A673 (cell line): Measurements from ENCODE around the gene FCMR. TPM values are rescaled to one million over a fixed set of nuclear protein-coding genes. Genes with fewer than 3 reads are reported as not detected.

Experiments
- BruUV-seq: library from RNA; stranded (reverse); fragments of 400-500 nt; replicated peaks from 2 replicates; lab custom pipeline; 2021; lab: Mats Ljungman, UMichigan
- CTCF ChIA-PET: fragments of 300-600 bp; sonication (Branson Sonifier 250); formaldehyde crosslinking; loops from one replicate; lab custom pipeline; 2022; ENCODE audit warnings: antibody characterized with exemption; lab: Charles Lee
- POLR2A ChIA-PET: fragments of 300-600 bp; sonication (Branson Sonifier 250); formaldehyde crosslinking; loops from one replicate; lab custom pipeline; 2022; ENCODE audit warnings: antibody characterized with exemption; ENCODE audit not compliant: low non-redundant PET; lab: Charles Lee
- DNase-seq: peaks from one replicate; pipeline ENCODE4 v3.0.0-alpha.2; 2015; ENCODE audit warnings: low spot score
- H3K27ac ChIP-seq: fragments of 200-600 bp; sonication (generic); 2 replicates; pipeline ENCODE4 v1.5.1; 2016; ENCODE audit warnings: mixed run types, low read depth, mild to moderate bottlenecking, mixed read lengths, antibody characterized with exemption, low read length; ENCODE audit not compliant: poor library complexity, severe bottlenecking
- H3K27me3 ChIP-seq: fragments of 200-600 bp; sonication (generic); replicated peaks from 2 replicates; pipeline ENCODE4 v1.6.1; 2017; ENCODE audit warnings: mixed run types, low read depth, mild to moderate bottlenecking, mixed read lengths, antibody characterized with exemption, low read length; ENCODE audit not compliant: insufficient read depth, poor library complexity
- H3K36me3 ChIP-seq: fragments of 200-600 bp; sonication (generic); 2 replicates; pipeline ENCODE4 v1.6.1; 2016; ENCODE audit warnings: mixed run types, mild to moderate bottlenecking, mixed read lengths, antibody characterized with exemption, low read length; ENCODE audit not compliant: insufficient read depth, poor library complexity, severe bottlenecking
- H3K4me1 ChIP-seq: fragments of 200-600 bp; sonication (generic); 2 replicates; pipeline ENCODE4 v1.6.1; 2017; ENCODE audit warnings: mixed run types, mild to moderate bottlenecking, mixed read lengths, antibody characterized with exemption, low read length; ENCODE audit not compliant: insufficient read depth, poor library complexity, severe bottlenecking
- H3K4me3 ChIP-seq: fragments of 200-600 bp; sonication (generic); 2 replicates; pipeline ENCODE4 v1.5.1; 2016; ENCODE audit warnings: low read depth, mixed run types, mild to moderate bottlenecking, mixed read lengths, low read length; ENCODE audit not compliant: poor library complexity, severe bottlenecking
- H3K9me3 ChIP-seq: fragments of 200-600 bp; sonication (generic); 2 replicates; pipeline ENCODE4 v1.6.1; 2016; ENCODE audit warnings: mixed run types, low read depth, mild to moderate bottlenecking, mixed read lengths, antibody characterized with exemption, low read length; ENCODE audit not compliant: poor library complexity, severe bottlenecking
- EZH2 ChIP-seq: fragments of 200-600 bp; sonication (generic); IDR thresholded peaks from 2 replicates; pipeline ENCODE4 v1.6.1; 2017; ENCODE audit warnings: borderline replicate concordance, low read depth, mild to moderate bottlenecking, mixed read lengths, antibody characterized with exemption, low read length; ENCODE audit not compliant: poor library complexity, severe bottlenecking
- intact Hi-C: fragments of 100-400 bp; cut with micrococcal nuclease; formaldehyde crosslinking; loops from one replicate; pipeline ENCODE4 v1.10.0; 2022; ENCODE audit not compliant: unreplicated experiment
- total RNA-seq: library from RNA; stranded (reverse); gene quantifications from 2 replicates; pipeline ENCODE4 v1.2.3, GENCODE V29; 2021
- TF ChIP-seq, protein P1 (sequence below): fragments of 300-800, 200-600 bp; sonication (generic); conservative IDR thresholded peaks from 2 replicates; pipeline ENCODE4 v1.5.1; 2017; ENCODE audit warnings: low read depth, mild to moderate bottlenecking, antibody characterized with exemption, low read length, moderate library complexity, mixed read lengths

The FCMR gene
- total RNA-seq, 1 experiment from 2014 or later = not detected

GRCh38 chr1:206912445-206913095 lies 9.2 kb downstream of the FCMR start:
- POLR2A ChIA-PET = interaction anchor here (0.6 kb wide), 1 partner anchor 1738 kb away, joined by 7 read pairs; no protein-coding TSS in a partner anchor
- peak; percentile 80 for DNase-seq
- CTCF ChIA-PET = interaction anchor here (0.6 to 1.5 kb wide), 14 partner anchors 10 to 433 kb away, joined by 3 to 16 read pairs (median 3); partner anchors contain the start of genes FCMR and IL20
- no peaks in the 10 kb centered on the region for H3K4me1 ChIP-seq
- no TSS peak for BruUV-seq
- H3K27me3 ChIP-seq = peaks cover 29% of the 10 kb centered on the region
- H3K36me3 ChIP-seq = no peaks in the 10 kb centered on the region
- TF ChIP-seq EZH2 = no peak
- TF ChIP-seq, protein P1, sequence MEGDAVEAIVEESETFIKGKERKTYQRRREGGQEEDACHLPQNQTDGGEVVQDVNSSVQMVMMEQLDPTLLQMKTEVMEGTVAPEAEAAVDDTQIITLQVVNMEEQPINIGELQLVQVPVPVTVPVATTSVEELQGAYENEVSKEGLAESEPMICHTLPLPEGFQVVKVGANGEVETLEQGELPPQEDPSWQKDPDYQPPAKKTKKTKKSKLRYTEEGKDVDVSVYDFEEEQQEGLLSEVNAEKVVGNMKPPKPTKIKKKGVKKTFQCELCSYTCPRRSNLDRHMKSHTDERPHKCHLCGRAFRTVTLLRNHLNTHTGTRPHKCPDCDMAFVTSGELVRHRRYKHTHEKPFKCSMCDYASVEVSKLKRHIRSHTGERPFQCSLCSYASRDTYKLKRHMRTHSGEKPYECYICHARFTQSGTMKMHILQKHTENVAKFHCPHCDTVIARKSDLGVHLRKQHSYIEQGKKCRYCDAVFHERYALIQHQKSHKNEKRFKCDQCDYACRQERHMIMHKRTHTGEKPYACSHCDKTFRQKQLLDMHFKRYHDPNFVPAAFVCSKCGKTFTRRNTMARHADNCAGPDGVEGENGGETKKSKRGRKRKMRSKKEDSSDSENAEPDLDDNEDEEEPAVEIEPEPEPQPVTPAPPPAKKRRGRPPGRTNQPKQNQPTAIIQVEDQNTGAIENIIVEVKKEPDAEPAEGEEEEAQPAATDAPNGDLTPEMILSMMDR = peak; percentile 79
- no peak overlapping the region for H3K27ac ChIP-seq
- H3K4me3 ChIP-seq = no peak overlapping the region
- no peaks in the 10 kb centered on the region for H3K9me3 ChIP-seq
- intact Hi-C loops = loop anchor here (1.0 to 5.0 kb wide), 6 partner anchors 48 to 586 kb away; partner anchors contain the start of gene IL20

DNA sequence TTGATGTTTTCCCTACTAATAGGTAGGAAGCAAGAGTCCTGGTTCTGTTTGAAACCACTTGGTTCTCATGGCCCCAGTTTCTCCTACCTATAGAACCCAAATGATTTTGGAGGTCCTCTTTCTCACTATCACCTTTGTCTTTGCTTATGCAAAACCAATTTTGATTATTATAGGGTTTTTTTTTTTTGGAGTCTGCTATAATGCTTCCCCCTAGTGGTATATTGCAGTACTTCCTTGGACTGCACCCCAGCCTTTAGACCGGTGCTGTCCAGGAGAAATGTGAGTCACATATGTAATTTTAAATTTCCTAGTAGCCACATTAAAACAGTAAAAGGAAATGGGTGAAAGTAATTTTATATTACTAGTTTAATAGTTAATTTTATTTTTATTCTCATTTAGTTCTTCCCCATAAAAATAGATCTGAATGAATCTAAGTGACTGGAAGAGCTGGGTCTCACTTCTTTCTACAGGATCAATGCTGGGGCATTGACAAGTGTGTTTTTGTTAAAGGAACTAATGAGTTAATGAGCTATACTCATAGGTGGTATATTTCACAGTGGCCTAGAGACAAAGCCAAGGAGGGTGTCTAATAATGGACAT lies 10.6 kb downstream of the FCMR start:
- CTCF ChIA-PET = no interaction called here
- peak; percentile 52 for DNase-seq

GRCh38 chr1:206909883-206910318 lies 11.8 kb downstream of the FCMR start:
- Histone ChIP-seq H3K36me3 (no peaks in the 10 kb centered on the region), H3K27me3 (peaks cover 29% of the 10 kb centered on the region), H3K4me1 (no peaks in the 10 kb centered on the region), H3K27ac (no peak overlapping the region), H3K4me3 (peak overlapping the region; percentile 35), H3K9me3 (no peaks in the 10 kb centered on the region)
- POLR2A ChIA-PET = interaction anchor here (0.6 kb wide), 1 partner anchor 420 kb away, joined by 4 read pairs; no protein-coding TSS in a partner anchor
- no TSS peak for BruUV-seq
- intact Hi-C loops = loop anchor here (5.0 kb wide), 2 partner anchors 183 to 418 kb away; no protein-coding TSS in a partner anchor
- DNase-seq = no peak
- CTCF ChIA-PET = no interaction called here
- TF ChIP-seq, protein P1 = no peak
- TF ChIP-seq EZH2 = no peak

More for the DNA sequence above, 10.6 kb downstream of the FCMR start:
- POLR2A ChIA-PET = no interaction called here
- Histone ChIP-seq H3K9me3 (no peaks in the 10 kb centered on the region), H3K27ac (no peak overlapping the region), H3K27me3 (peaks cover 29% of the 10 kb centered on the region), H3K4me3 (no peak overlapping the region), H3K4me1 (no peaks in the 10 kb centered on the region), H3K36me3 (no peaks in the 10 kb centered on the region)
- intact Hi-C loops = loop anchor here (5.0 kb wide), 2 partner anchors 184 to 419 kb away; no protein-coding TSS in a partner anchor
- no TSS peak for BruUV-seq
- no peak for TF ChIP-seq EZH2
- TF ChIP-seq, protein P1 = peak; percentile 84
